Astrocyte (in vitro differentiated cells and primary cell): Measurements from ENCODE around the gene TLCD5. TPM values are rescaled to one million over a fixed set of nuclear protein-coding genes. Genes with fewer than 3 reads are reported as not detected.

Experiments used
- DNase-seq: peaks from one replicate; pipeline ENCODE4 v3.0.0-alpha.2; 2010; ENCODE audit warnings: low read depth
- FAIRE-seq: peaks from 2 replicates; lab custom pipeline; 2011; peaks lifted over from hg19 to GRCh38; lab: Jason Lieb, UNC
- H2AFZ ChIP-seq: 2 replicates; pipeline ENCODE4 v1.6.0; 2012; ENCODE audit warnings: low read depth, low read length, inconsistent platforms
- H3K27ac ChIP-seq: 2 replicates; pipeline ENCODE4 v1.5.1; 2011; ENCODE audit warnings: low read depth, low read length, inconsistent platforms
- H3K27me3 ChIP-seq: 2 replicates; pipeline ENCODE4 v1.6.0; 2011; ENCODE audit warnings: low read length, inconsistent platforms; ENCODE audit not compliant: insufficient read depth
- H3K36me3 ChIP-seq: 2 replicates; pipeline ENCODE4 v1.5.1; 2011; ENCODE audit warnings: low read length, inconsistent platforms; ENCODE audit not compliant: insufficient read depth
- H3K4me1 ChIP-seq: 2 replicates; pipeline ENCODE4 v1.5.1; 2011; ENCODE audit warnings: low read length, inconsistent platforms; ENCODE audit not compliant: insufficient read depth
- H3K4me2 ChIP-seq: 2 replicates; pipeline ENCODE4 v1.6.0; 2012; ENCODE audit warnings: low read length, inconsistent platforms
- H3K4me3 ChIP-seq: 2 replicates; pipeline ENCODE4 v1.5.1; 2011; ENCODE audit warnings: low read depth, mild to moderate bottlenecking, low read length, inconsistent platforms; ENCODE audit not compliant: insufficient read depth
- H3K79me2 ChIP-seq: 2 replicates; pipeline ENCODE4 v1.6.0; 2012; ENCODE audit warnings: mild to moderate bottlenecking, low read length, inconsistent platforms; ENCODE audit not compliant: insufficient read depth
- H3K9ac ChIP-seq: 2 replicates; pipeline ENCODE4 v1.6.0; 2012; ENCODE audit warnings: mild to moderate bottlenecking, low read length, inconsistent platforms
- H3K9me3 ChIP-seq: 2 replicates; pipeline ENCODE4 v1.5.1; 2012; ENCODE audit warnings: low read depth, mild to moderate bottlenecking, low read length, inconsistent platforms; ENCODE audit not compliant: insufficient read depth
- H4K20me1 ChIP-seq: 2 replicates; pipeline ENCODE4 v1.6.0; 2012; ENCODE audit warnings: low read length, inconsistent platforms; ENCODE audit not compliant: insufficient read depth
- H3K27ac Mint-ChIP-seq: one replicate; pipeline ENCODE4 v1.8.0; 2021; ENCODE audit warnings: mild to moderate bottlenecking, mixed read lengths; ENCODE audit not compliant: unreplicated experiment
- H3K27me3 Mint-ChIP-seq: one replicate; pipeline ENCODE4 v1.8.0; 2021; ENCODE audit warnings: low read depth, mixed read lengths; ENCODE audit not compliant: unreplicated experiment
- H3K36me3 Mint-ChIP-seq: one replicate; pipeline ENCODE4 v1.8.0; 2021; ENCODE audit warnings: low read depth, mixed read lengths; ENCODE audit not compliant: unreplicated experiment
- H3K4me1 Mint-ChIP-seq: one replicate; pipeline ENCODE4 v1.8.0; 2021; ENCODE audit warnings: low read depth, mixed read lengths; ENCODE audit not compliant: unreplicated experiment
- H3K4me3 Mint-ChIP-seq: one replicate; pipeline ENCODE4 v1.8.0; 2021; ENCODE audit warnings: mild to moderate bottlenecking, moderate library complexity, mixed read lengths; ENCODE audit not compliant: unreplicated experiment
- H3K9me3 Mint-ChIP-seq: one replicate; pipeline ENCODE4 v1.8.0; 2021; ENCODE audit warnings: mild to moderate bottlenecking, mixed read lengths; ENCODE audit not compliant: unreplicated experiment
- CTCF ChIP-seq: IDR thresholded peaks from 2 replicates; pipeline ENCODE4 v1.5.1; 2011; ENCODE audit warnings: low read depth, mild to moderate bottlenecking, inconsistent platforms, low read length, moderate library complexity; ENCODE audit not compliant: insufficient read depth
- EZH2 ChIP-seq: IDR thresholded peaks from 2 replicates; pipeline ENCODE4 v1.6.1; 2012; ENCODE audit warnings: mild to moderate bottlenecking, low read length, inconsistent platforms; ENCODE audit not compliant: insufficient read depth
- total RNA-seq: library from RNA; stranded (reverse); gene quantifications from 2 replicates; pipeline ENCODE4 v1.2.1, GENCODE V29; 2021

TLCD5 gene
- total RNA-seq, 1 donor from 2014 or later, result 9.5 TPM

- no peaks in the 10 kb centered on the region for H4K20me1 ChIP-seq
- FAIRE-seq, result no peak
- H3K4me3 ChIP-seq, result no peak overlapping the region
- H2AFZ ChIP-seq, result no peak overlapping the region
- Mint-ChIP-seq H3K9me3 (no peaks in the 10 kb centered on the region), H3K4me1 (peaks cover 4% of the 10 kb centered on the region), H3K36me3 (no peaks in the 10 kb centered on the region), H3K27ac (no peak overlapping the region), H3K27me3 (peaks cover 23% of the 10 kb centered on the region), H3K4me3 (no peak overlapping the region)
- no peaks in the 10 kb centered on the region for H3K27me3 ChIP-seq
- no peaks in the 10 kb centered on the region for H3K79me2 ChIP-seq
- H3K36me3 ChIP-seq, result no peaks in the 10 kb centered on the region
- no peak overlapping the region for H3K27ac ChIP-seq
- DNase-seq, result no peak
- no peak overlapping the region for H3K4me2 ChIP-seq
- H3K9ac ChIP-seq, result no peak overlapping the region
- TF ChIP-seq CTCF (no peak), EZH2 (no peak)
- no peaks in the 10 kb centered on the region for H3K9me3 ChIP-seq
- H3K4me1 ChIP-seq, result no peaks in the 10 kb centered on the region
Measured at GRCh38 chr11:120314861-120315260, 10.2 kb upstream of the TLCD5 start.

GRCh38 chr11:120316880-120317688, 8.0 kb upstream of the TLCD5 start:
- no peak for DNase-seq
- Histone ChIP-seq H3K4me3 (no peak overlapping the region), H3K27me3 (no peaks in the 10 kb centered on the region), H3K36me3 (no peaks in the 10 kb centered on the region), H3K27ac (no peak overlapping the region), H3K4me2 (no peak overlapping the region), H3K9me3 (no peaks in the 10 kb centered on the region), H4K20me1 (no peaks in the 10 kb centered on the region), H3K79me2 (no peaks in the 10 kb centered on the region), H3K4me1 (no peaks in the 10 kb centered on the region), H3K9ac (no peak overlapping the region), H2AFZ (peak overlapping the region; percentile 45)
- no peak overlapping the region for H3K27ac Mint-ChIP-seq
- no peaks in the 10 kb centered on the region for H3K36me3 Mint-ChIP-seq
- no peak for FAIRE-seq
- TF ChIP-seq CTCF, result no peak
- no peak for TF ChIP-seq EZH2
- H3K4me1 Mint-ChIP-seq, result peaks cover 4% of the 10 kb centered on the region
- H3K9me3 Mint-ChIP-seq, result no peaks in the 10 kb centered on the region
- H3K4me3 Mint-ChIP-seq, result no peak overlapping the region
- H3K27me3 Mint-ChIP-seq, result peaks cover 23% of the 10 kb centered on the region
